ENCODE data around the gene GCK.

DNA sequence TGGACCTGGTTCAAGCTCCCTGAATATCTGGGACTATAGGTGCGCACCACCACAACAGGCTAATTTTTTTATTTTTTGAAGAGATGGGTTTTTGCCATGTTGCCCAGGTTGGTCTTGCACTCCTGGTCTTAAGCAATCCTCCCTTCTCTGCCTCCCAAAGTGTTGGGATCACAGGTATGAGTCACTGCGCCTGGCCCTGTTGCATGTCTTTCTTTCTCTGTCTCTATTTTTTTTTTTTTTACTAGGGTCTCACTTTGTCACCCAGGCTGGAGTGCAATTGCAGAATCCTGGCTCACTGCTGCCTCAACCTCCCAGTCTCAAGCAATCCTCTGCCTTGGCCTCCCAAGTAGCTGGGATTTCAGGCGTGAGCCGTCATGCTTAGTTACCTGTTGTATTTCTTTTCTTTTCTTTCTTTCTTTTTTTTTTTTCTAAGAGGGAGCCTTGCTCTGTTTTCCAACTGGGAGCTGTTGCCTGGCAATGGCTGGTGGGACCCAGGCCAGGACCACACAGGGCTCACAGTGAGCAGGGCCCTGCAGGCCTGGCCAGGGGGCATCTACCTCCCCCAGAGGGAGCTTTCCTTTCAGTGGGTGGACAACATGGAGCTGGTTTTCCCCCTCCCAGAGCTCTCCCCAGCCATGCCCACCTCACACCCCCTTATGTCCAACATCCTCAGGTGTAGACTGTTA is 54.2 kb downstream of the GCK start:
- TF ChIP-seq BHLHE40 (IDR thresholded peaks at IDR 0.05; ENCODE audit: low read length) (no peak), YY1 (IDR thresholded peaks at IDR 0.05; ENCODE audit: insufficient read depth, insufficient replicate concordance, low read depth, low read length) (no peak)
- TF ChIP-seq, protein P1, sequence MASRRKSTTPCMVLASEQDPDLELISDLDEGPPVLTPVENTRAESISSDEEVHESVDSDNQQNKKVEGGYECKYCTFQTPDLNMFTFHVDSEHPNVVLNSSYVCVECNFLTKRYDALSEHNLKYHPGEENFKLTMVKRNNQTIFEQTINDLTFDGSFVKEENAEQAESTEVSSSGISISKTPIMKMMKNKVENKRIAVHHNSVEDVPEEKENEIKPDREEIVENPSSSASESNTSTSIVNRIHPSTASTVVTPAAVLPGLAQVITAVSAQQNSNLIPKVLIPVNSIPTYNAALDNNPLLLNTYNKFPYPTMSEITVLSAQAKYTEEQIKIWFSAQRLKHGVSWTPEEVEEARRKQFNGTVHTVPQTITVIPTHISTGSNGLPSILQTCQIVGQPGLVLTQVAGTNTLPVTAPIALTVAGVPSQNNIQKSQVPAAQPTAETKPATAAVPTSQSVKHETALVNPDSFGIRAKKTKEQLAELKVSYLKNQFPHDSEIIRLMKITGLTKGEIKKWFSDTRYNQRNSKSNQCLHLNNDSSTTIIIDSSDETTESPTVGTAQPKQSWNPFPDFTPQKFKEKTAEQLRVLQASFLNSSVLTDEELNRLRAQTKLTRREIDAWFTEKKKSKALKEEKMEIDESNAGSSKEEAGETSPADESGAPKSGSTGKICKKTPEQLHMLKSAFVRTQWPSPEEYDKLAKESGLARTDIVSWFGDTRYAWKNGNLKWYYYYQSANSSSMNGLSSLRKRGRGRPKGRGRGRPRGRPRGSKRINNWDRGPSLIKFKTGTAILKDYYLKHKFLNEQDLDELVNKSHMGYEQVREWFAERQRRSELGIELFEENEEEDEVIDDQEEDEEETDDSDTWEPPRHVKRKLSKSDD (CRISPR knock-in tag; IDR thresholded peaks at IDR 0.05; ENCODE audit: low read depth), result no peak
- TF ChIP-seq, protein P2, sequence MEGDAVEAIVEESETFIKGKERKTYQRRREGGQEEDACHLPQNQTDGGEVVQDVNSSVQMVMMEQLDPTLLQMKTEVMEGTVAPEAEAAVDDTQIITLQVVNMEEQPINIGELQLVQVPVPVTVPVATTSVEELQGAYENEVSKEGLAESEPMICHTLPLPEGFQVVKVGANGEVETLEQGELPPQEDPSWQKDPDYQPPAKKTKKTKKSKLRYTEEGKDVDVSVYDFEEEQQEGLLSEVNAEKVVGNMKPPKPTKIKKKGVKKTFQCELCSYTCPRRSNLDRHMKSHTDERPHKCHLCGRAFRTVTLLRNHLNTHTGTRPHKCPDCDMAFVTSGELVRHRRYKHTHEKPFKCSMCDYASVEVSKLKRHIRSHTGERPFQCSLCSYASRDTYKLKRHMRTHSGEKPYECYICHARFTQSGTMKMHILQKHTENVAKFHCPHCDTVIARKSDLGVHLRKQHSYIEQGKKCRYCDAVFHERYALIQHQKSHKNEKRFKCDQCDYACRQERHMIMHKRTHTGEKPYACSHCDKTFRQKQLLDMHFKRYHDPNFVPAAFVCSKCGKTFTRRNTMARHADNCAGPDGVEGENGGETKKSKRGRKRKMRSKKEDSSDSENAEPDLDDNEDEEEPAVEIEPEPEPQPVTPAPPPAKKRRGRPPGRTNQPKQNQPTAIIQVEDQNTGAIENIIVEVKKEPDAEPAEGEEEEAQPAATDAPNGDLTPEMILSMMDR (CRISPR knock-in tag; IDR thresholded peaks at IDR 0.05), result no peak

All from HepG2 (cell line).